ENCODE results near the gene CORO1A. TPM values are rescaled to one million over a fixed set of nuclear protein-coding genes. Genes with fewer than 3 reads are reported as not detected.
"Not testable (repeated sequence)": the region's sequence is repeated elsewhere in the genome, so short reads cannot be mapped to it uniquely, and the experiment has no call there.

The CORO1A gene
- total and polyA plus RNA-seq, 5 experiments from 2014 or later = 881 to 1,424 (median 1,262) TPM

DNA sequence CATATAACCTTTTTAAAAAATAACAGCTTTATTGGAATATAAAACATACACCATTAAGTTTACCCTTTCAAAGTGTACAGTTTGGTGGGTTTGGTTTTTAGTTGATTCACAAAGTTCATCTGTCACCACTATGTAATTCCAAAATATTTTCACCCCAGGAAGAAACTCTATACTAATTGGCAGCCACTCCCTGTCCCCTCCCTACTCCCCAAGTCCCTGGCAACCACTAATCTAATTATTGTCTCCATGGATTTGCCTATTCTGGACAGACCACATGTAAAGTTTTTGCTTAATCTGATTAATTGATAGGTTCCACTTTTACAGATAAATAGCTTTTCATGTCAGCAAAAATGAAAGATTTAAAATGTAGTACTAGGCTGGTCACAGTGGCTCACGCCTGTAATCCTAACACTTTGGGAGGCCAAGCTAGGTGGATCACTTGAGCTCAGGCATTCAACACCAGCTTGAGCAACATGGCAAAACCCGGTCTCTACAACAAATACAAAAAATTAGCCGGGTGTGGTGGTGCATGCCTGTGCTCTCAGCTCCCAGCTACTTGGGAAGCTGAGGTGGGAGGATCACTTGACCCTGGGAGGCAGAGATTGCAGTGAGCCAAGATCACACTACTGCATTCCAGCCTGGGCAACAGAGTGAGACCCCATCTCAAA is 35.4 kb upstream of the CORO1A start:
- peaks cover 7 to 13% (median 9%) of the 10 kb centered on the region in 4 donors for H3K4me1 Mint-ChIP-seq
- no peak overlapping the region for H3K4me3 Mint-ChIP-seq
- ATAC-seq (no peak), DNase-seq (no peak)
- H3K27me3 Mint-ChIP-seq = no peaks in the 10 kb centered on the region
- no peak overlapping the region for H3K27ac Mint-ChIP-seq
- POLR2A ChIA-PET = interaction anchor here (0.6 to 0.8 kb wide), 2 partner anchors 36 to 77 kb away, joined by 3 to 5 read pairs; partner anchors contain the start of gene CORO1A
- peaks cover 0 to 18% (median 4%) of the 10 kb centered on the region in 9 donors for H3K9me3 Mint-ChIP-seq
- peaks cover 0 to 6% (median 4%) of the 10 kb centered on the region in 3 donors for H3K36me3 Mint-ChIP-seq

GRCh38 chr16:30149250-30149930 is 34.0 kb upstream of the CORO1A start:
- H3K4me1 Mint-ChIP-seq = peaks cover 0 to 7% (median 4%) of the 10 kb centered on the region in 4 donors
- no peak for ATAC-seq
- no peak overlapping the region for H3K27ac Mint-ChIP-seq
- H3K36me3 Mint-ChIP-seq = peaks cover 0 to 6% (median 4%) of the 10 kb centered on the region in 3 donors
- H3K4me3 Mint-ChIP-seq = no peak overlapping the region
- POLR2A ChIA-PET = interaction anchor here (1.4 kb wide), 1 partner anchor 34 kb away, joined by 6 read pairs; the partner anchor contains the start of gene CORO1A
- DNase-seq = no peak
- H3K27me3 Mint-ChIP-seq = no peaks in the 10 kb centered on the region
- peaks cover 0 to 18% (median 4%) of the 10 kb centered on the region in 9 donors for H3K9me3 Mint-ChIP-seq

- Mint-ChIP-seq H3K9me3 (peaks cover 0 to 18% (median 4%) of the 10 kb centered on the region in 9 donors), H3K27me3 (no peaks in the 10 kb centered on the region), H3K36me3 (peaks cover 0 to 6% (median 4%) of the 10 kb centered on the region in 3 donors), H3K4me3 (peak overlapping the region in 1 of 10 donors; percentile 34), H3K4me1 (peaks cover 0 to 5% (median 2%) of the 10 kb centered on the region in 4 donors), H3K27ac (no peak overlapping the region)
- ATAC-seq (no peak), DNase-seq (no peak)
- POLR2A ChIA-PET = interaction anchor here (0.6 to 1.1 kb wide), 3 partner anchors 10 to 184 kb away, joined by 3 to 5 read pairs (median 3); no protein-coding TSS in a partner anchor
Measured at GRCh38 chr16:30151091-30151490, 32.3 kb upstream of the CORO1A start.

DNA sequence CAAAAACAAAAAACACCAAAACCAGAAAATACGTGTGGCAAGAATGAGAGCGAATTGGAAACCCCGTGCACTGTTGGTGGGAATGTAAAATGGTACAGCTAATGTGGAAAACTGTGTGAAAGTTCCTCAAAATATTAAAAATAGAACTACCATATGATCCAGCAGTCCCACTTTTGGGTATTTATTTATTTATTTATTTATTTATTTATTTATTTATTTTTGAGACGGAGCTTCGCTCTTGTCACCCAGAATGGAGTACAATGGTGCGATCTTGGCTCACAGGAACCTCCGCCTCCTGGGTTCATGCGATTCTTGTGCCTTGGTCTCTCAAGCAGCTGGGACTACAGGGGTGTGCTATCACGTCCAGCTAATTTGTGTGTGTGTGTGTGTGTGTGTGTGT is 30.9 kb upstream of the CORO1A start:
- H3K4me1 Mint-ChIP-seq = peaks cover 0 to 5% (median 2%) of the 10 kb centered on the region in 4 donors
- peaks cover 0 to 6% (median 4%) of the 10 kb centered on the region in 3 donors for H3K36me3 Mint-ChIP-seq
- no peaks in the 10 kb centered on the region for H3K27me3 Mint-ChIP-seq
- H3K9me3 Mint-ChIP-seq = peaks cover 0 to 18% (median 4%) of the 10 kb centered on the region in 9 donors
- DNase-seq (no peak), ATAC-seq (no peak)
- no peak overlapping the region for H3K4me3 Mint-ChIP-seq
- POLR2A ChIA-PET = interaction anchor here (0.7 kb wide), 1 partner anchor 303 kb away, joined by 3 read pairs; no protein-coding TSS in a partner anchor
- H3K27ac Mint-ChIP-seq = no peak overlapping the region

GRCh38 chr16:30155188-30155587 is 28.2 kb upstream of the CORO1A start:
- POLR2A ChIA-PET = interaction anchor here (0.7 to 1.4 kb wide), 4 partner anchors 25 to 1718 kb away, joined by 3 to 9 read pairs (median 6); partner anchors contain the start of gene ZNF267
- Mint-ChIP-seq H3K9me3 (peaks cover 0 to 2% (median 0%) of the 10 kb centered on the region in 9 donors), H3K36me3 (no peaks in the 10 kb centered on the region), H3K27me3 (no peaks in the 10 kb centered on the region), H3K4me3 (no peak overlapping the region), H3K27ac (no peak overlapping the region), H3K4me1 (peaks cover 0 to 3% (median under 1%) of the 10 kb centered on the region in 4 donors)
- DNase-seq = no peak
- no peak for ATAC-seq

GRCh38 chr16:30157214-30157613 is 26.2 kb upstream of the CORO1A start:
- Mint-ChIP-seq H3K9me3 (no peaks in the 10 kb centered on the region), H3K27ac (no peak overlapping the region), H3K4me3 (no peak overlapping the region), H3K27me3 (no peaks in the 10 kb centered on the region), H3K36me3 (no peaks in the 10 kb centered on the region), H3K4me1 (peaks cover under 1 to 2% (median 2%) of the 10 kb centered on the region in 4 donors)
- POLR2A ChIA-PET = no interaction called here
- DNase-seq (no peak), ATAC-seq (no peak)

- Mint-ChIP-seq H3K27ac (peak overlapping the region in 4 of 10 donors; percentile 25 to 79 (median 64)), H3K4me1 (peaks cover 20 to 46% (median 43%) of the 10 kb centered on the region in 4 donors)
Measured at GRCh38 chr16:30163538-30163937, 19.9 kb upstream of the CORO1A start.

DNA sequence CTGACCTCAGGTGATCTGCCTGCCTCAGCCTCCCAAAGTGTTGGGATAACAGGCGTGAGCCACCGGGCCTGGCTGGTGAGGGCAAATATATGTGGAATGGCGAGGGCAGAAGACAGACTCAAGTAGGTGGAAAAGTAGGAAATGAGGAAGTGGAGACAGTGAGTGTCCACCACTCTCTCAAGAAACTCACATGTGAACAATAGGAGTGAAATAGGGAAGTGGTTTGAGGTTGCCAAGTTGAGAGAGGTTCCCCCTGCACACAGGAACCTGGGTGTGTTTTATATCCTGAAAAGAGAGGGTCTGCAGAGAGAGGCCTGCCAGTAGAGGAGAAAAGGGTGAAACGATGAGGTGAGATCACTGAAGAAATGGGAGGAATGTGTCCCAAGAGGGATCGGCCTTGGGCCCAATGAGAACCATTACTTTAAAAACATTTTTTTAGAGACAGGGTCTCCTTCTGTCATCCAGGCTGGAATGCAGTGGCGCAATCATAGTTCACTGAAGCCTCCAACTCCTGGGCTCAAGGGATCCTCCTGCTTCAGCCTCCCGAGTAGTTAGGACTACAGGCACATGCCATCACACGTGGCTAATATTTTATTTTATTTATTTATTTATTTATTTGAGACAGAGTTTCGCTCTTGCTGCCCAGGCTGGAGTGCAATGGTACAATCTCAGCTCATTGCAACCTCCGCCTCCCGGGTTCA is 17.1 kb upstream of the CORO1A start:
- Mint-ChIP-seq H3K27me3 (no peaks in the 10 kb centered on the region), H3K4me3 (peak overlapping the region; percentile 4 to 78 (median 64)), H3K27ac (peak overlapping the region; percentile 7 to 86 (median 68)), H3K9me3 (no peaks in the 10 kb centered on the region), H3K4me1 (peaks cover 20 to 46% (median 43%) of the 10 kb centered on the region in 4 donors), H3K36me3 (no peaks in the 10 kb centered on the region)
- DNase-seq (peak in 3 of 10 donors; percentile 3 to 35 (median 21)), ATAC-seq (peak; percentile 52 to 82)
- POLR2A ChIA-PET = interaction anchor here (0.7 kb wide), 2 partner anchors 49 to 269 kb away, joined by 3 to 6 read pairs; no protein-coding TSS in a partner anchor

More at GRCh38 chr16:30163538-30163937, 19.9 kb upstream of the CORO1A start:
- Mint-ChIP-seq H3K9me3 (no peaks in the 10 kb centered on the region), H3K36me3 (no peaks in the 10 kb centered on the region), H3K4me3 (peak overlapping the region in 2 of 10 donors; percentile 4 to 18), H3K27me3 (no peaks in the 10 kb centered on the region)
- DNase-seq = no peak
- POLR2A ChIA-PET = interaction anchor here (0.6 kb wide), 1 partner anchor 14 kb away, joined by 4 read pairs; no protein-coding TSS in a partner anchor
- ATAC-seq = peak in 1 of 2 donors; percentile 40

- H3K36me3 Mint-ChIP-seq, H3K27ac Mint-ChIP-seq, DNase-seq, H3K9me3 Mint-ChIP-seq, H3K4me3 Mint-ChIP-seq, H3K27me3 Mint-ChIP-seq, ATAC-seq: not testable (repeated sequence)
- H3K4me1 Mint-ChIP-seq = peaks cover 14 to 36% (median 34%) of the 10 kb centered on the region in 4 donors
- POLR2A ChIA-PET = interaction anchor here (1.4 kb wide), 1 partner anchor 14 kb away, joined by 3 read pairs; the partner anchor contains the start of gene CORO1A
Measured at GRCh38 chr16:30168746-30169145, 14.7 kb upstream of the CORO1A start.

GRCh38 chr16:30169416-30169815 is 14.0 kb upstream of the CORO1A start:
- H3K27me3 Mint-ChIP-seq, POLR2A ChIA-PET, DNase-seq: not testable (repeated sequence)

DNA sequence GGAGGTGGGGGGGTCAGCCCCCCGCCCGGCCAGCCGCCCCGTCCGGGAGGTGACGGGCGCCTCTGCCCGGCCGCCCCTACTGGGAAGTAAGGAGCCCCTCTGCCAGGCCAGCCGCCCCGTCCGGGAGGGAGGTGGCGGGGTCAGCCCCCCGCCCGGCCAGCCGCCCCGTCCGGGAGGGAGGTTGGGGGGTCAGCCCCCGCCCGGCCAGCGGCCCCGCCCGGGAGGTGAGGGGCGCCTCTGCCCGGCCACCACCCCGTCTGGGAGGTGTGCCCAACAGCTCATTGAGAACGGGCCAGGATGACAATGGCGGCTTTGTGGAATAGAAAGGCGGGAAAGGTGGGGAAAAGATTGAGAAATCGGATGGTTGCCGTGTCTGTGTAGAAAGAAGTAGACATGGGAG is 13.3 kb upstream of the CORO1A start:
- H3K27ac Mint-ChIP-seq, ATAC-seq, POLR2A ChIA-PET, H3K9me3 Mint-ChIP-seq, H3K4me3 Mint-ChIP-seq, H3K36me3 Mint-ChIP-seq, DNase-seq, H3K27me3 Mint-ChIP-seq: not testable (repeated sequence)
- peaks cover 12 to 27% (median 24%) of the 10 kb centered on the region in 4 donors for H3K4me1 Mint-ChIP-seq

More at GRCh38 chr16:30169416-30169815, 14.0 kb upstream of the CORO1A start:
- not testable (repeated sequence) for H3K36me3 Mint-ChIP-seq, H3K4me3 Mint-ChIP-seq, ATAC-seq, H3K9me3 Mint-ChIP-seq, H3K27ac Mint-ChIP-seq
- peaks cover 14 to 34% (median 32%) of the 10 kb centered on the region in 4 donors for H3K4me1 Mint-ChIP-seq

DNA sequence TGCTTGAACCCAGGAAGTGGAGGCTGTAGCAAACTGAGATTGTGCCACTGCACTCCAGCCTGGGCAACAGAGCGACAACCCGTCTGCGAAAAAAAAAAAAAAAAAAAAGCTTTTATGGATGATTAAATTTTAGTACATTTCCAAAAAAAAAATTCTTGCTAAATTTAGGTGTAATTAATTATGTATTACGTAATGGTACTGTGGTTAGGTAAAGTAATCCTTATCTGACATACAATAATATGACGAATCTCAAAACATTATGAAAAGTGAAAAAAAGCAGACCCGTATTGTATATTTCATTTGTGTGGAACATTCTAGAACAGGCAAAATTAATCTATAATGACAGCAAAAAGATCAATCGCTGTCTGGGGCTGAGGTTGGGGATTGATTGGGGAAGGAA is 10.3 kb upstream of the CORO1A start:
- no peak overlapping the region for H3K27ac Mint-ChIP-seq
- H3K27me3 Mint-ChIP-seq = no peaks in the 10 kb centered on the region
- H3K4me3 Mint-ChIP-seq = no peak overlapping the region
- no peak for ATAC-seq
- H3K4me1 Mint-ChIP-seq = peaks cover 0 to 3% (median under 1%) of the 10 kb centered on the region in 4 donors
- no peaks in the 10 kb centered on the region for H3K9me3 Mint-ChIP-seq
- no peak for DNase-seq
- H3K36me3 Mint-ChIP-seq = no peaks in the 10 kb centered on the region
- POLR2A ChIA-PET = interaction anchor here (0.6 to 0.9 kb wide), 2 partner anchors 10 to 12 kb away, joined by 4 to 6 read pairs; partner anchors contain the start of gene CORO1A

Data from naive thymus-derived CD8-positive, alpha-beta T cell (primary cell).